Measurements from ENCODE around the gene PRCD.
"Not testable (repeated sequence)": the region's sequence is repeated elsewhere in the genome, so short reads cannot be mapped to it uniquely, and the experiment has no call there.

PRCD gene

GRCh38 chr17:76528528-76529223, 11.2 kb upstream of the PRCD start:
- DNase-seq = no peak

GRCh38 chr17:76529224-76530094, 10.4 kb upstream of the PRCD start:
- peak; percentile 75 for DNase-seq

GRCh38 chr17:76530095-76530723, 9.6 kb upstream of the PRCD start:
- DNase-seq = no peak

GRCh38 chr17:76530811-76531485, 8.9 kb upstream of the PRCD start:
- no peak for DNase-seq

- DNase-seq = no peak
Observed at GRCh38 chr17:76531486-76532038, 8.3 kb upstream of the PRCD start.

GRCh38 chr17:76532072-76532651, 7.7 kb upstream of the PRCD start:
- no peak for DNase-seq

- not testable (repeated sequence) for DNase-seq
Observed at GRCh38 chr17:76533640-76534359, 6.0 kb upstream of the PRCD start.

GRCh38 chr17:76534831-76535732, 4.8 kb upstream of the PRCD start:
- no peak for DNase-seq

GRCh38 chr17:76535788-76536510, 3.9 kb upstream of the PRCD start:
- DNase-seq = no peak

- no peak for DNase-seq
Observed at GRCh38 chr17:76536511-76537287, 3.1 kb upstream of the PRCD start.

- no peak for DNase-seq
Observed at GRCh38 chr17:76537288-76537577, 2.6 kb upstream of the PRCD start.

GRCh38 chr17:76537578-76538280, 2.1 kb upstream of the PRCD start, which contains the start of gene CYGB:
CYGB (minus strand) TSS chr17:76537709; CDS start chr17:76537542, 167 bp downstream.
- DNase-seq = peak; percentile 70

- peak; percentile 62 for DNase-seq
Observed at GRCh38 chr17:76538281-76538931, 1.4 kb upstream of the PRCD start.

- no peak for DNase-seq
Observed at GRCh38 chr17:76538941-76539570, 788 bp upstream of the PRCD start.

- peak; percentile 98 for DNase-seq
Observed at GRCh38 chr17:76540381-76541300, 797 bp downstream of the PRCD start.

GRCh38 chr17:76541739-76542454, 2.1 kb downstream of the PRCD start:
- DNase-seq = peak; percentile 72

Data from eye (tissue), 1 donor.